ENCODE results near the gene EMP3.

GRCh38 chr19:48344892-48345291 is 19.5 kb downstream of the EMP3 start:
- TF ChIP-seq, protein P1, sequence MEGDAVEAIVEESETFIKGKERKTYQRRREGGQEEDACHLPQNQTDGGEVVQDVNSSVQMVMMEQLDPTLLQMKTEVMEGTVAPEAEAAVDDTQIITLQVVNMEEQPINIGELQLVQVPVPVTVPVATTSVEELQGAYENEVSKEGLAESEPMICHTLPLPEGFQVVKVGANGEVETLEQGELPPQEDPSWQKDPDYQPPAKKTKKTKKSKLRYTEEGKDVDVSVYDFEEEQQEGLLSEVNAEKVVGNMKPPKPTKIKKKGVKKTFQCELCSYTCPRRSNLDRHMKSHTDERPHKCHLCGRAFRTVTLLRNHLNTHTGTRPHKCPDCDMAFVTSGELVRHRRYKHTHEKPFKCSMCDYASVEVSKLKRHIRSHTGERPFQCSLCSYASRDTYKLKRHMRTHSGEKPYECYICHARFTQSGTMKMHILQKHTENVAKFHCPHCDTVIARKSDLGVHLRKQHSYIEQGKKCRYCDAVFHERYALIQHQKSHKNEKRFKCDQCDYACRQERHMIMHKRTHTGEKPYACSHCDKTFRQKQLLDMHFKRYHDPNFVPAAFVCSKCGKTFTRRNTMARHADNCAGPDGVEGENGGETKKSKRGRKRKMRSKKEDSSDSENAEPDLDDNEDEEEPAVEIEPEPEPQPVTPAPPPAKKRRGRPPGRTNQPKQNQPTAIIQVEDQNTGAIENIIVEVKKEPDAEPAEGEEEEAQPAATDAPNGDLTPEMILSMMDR (conservative IDR thresholded peaks at IDR 0.05; ENCODE audit: low read length) = no peak
- no peak for TF ChIP-seq EZH2phosphoT487 (IDR thresholded peaks at IDR 0.05; ENCODE audit: borderline replicate concordance, low read depth, low read length)
